K562 (cell line): ENCODE results near the gene CYP17A1. TPM values are rescaled to one million over a fixed set of nuclear protein-coding genes. Genes with fewer than 3 reads are reported as not detected.

ENCODE experiments used
- CEBPB ChIP-seq: fragments of 450-650 bp; IDR thresholded peaks from 2 replicates; pipeline ENCODE4 v1.6.1; 2016; ENCODE audit warnings: missing genetic modification characterization, missing compliant biosample characterization
- GABPB1 ChIP-seq: sonication (generic); formaldehyde crosslinking; IDR thresholded peaks from 2 replicates; pipeline ENCODE4 v1.8.0; 2022; ENCODE audit warnings: mild to moderate bottlenecking, missing genetic modification reagents
- HMGN3 ChIP-seq: IDR thresholded peaks from 2 replicates; pipeline ENCODE4 v1.6.1; 2011; ENCODE audit warnings: borderline replicate concordance, low read depth, mild to moderate bottlenecking, mixed read lengths, low read length; ENCODE audit not compliant: insufficient read length; ENCODE audit errors: extremely low read depth
- KAT8 ChIP-seq: fragments of 450-650 bp; IDR thresholded peaks from 2 replicates; pipeline ENCODE4 v1.6.1; 2016; ENCODE audit warnings: low read depth, mild to moderate bottlenecking
- MCM7 ChIP-seq, 2 experiments: fragments of 450-650 bp; IDR thresholded peaks; 2 replicates each; pipeline ENCODE4 v1.6.1; 2016 to 2018
- MYBL2 ChIP-seq, 2 experiments: fragments of 450-650 bp in 1 of 2; sonication (generic) in 1 of 2; formaldehyde crosslinking in 1 of 2; IDR thresholded peaks; 2 replicates each; pipeline versions ENCODE4 v1.6.1 to v1.8.1; 2017 to 2022; ENCODE audit warnings: borderline replicate concordance in 1 of 2, inconsistent platforms in 1 of 2, low read depth in 1 of 2, mild to moderate bottlenecking in 1 of 2, missing genetic modification reagents in 1 of 2, moderate library complexity in 1 of 2
- NBN ChIP-seq: fragments of 450-650 bp; IDR thresholded peaks from 2 replicates; pipeline ENCODE4 v1.6.1; 2016; ENCODE audit warnings: low read depth, mild to moderate bottlenecking
- NELFE ChIP-seq: IDR thresholded peaks from 2 replicates; pipeline ENCODE4 v1.6.1; 2011; ENCODE audit warnings: mild to moderate bottlenecking; ENCODE audit not compliant: insufficient read depth, insufficient read length
- OTX1 ChIP-seq: fragments of 450-650 bp; formaldehyde crosslinking; IDR thresholded peaks from 2 replicates; pipeline ENCODE4 v1.4.0; 2022; ENCODE audit warnings: mild to moderate bottlenecking
- polyA plus RNA-seq, 8 experiments: library from polyadenylated mRNA; depleted of rRNA in 4 of 8; stranded (reverse) in 5 of 8; unstranded in 3 of 8; fragments of >200 nt; fragmentation: Nextera tagmentation in 2 of 8; fragmentation: Illumina TruSeq in 1 of 8; extraction: Ambion mirVana in 2 of 8; extraction: Trizol in 1 of 8; gene quantifications; 2 replicates each; pipeline versions ENCODE4 v1.2.1 to v1.2.3, GENCODE V29; 2011 to 2014; ENCODE audit warnings: inconsistent platforms in 1 of 8, missing spikeins in 1 of 8
- total RNA-seq, 7 experiments: library from RNA; depleted of rRNA in 6 of 7; stranded (reverse); fragments of >200 nt in 6 of 7; fragmentation: Illumina TruSeq in 2 of 7; extraction: Trizol in 2 of 7; gene quantifications; 2 replicates each; pipeline versions ENCODE4 v1.2.1 to v1.2.3, GENCODE V29; 2011 to 2021; ENCODE audit warnings: low replicate concordance in 1 of 7
- TF ChIP-seq, protein P1 (sequence below): fragments of 450-650 bp; formaldehyde crosslinking; IDR thresholded peaks from 2 replicates; pipeline ENCODE4 v1.4.0; 2020; ENCODE audit warnings: mild to moderate bottlenecking, mixed read lengths
- TF ChIP-seq, protein P2 (sequence below): fragments of 250-450 bp; sonication (Bioruptor Pico); IDR thresholded peaks from 2 replicates; pipeline ENCODE4 v1.8.0; 2021; ENCODE audit warnings: borderline replicate concordance, mild to moderate bottlenecking, moderate library complexity; ENCODE audit not compliant: poor library complexity, severe bottlenecking

The CYP17A1 gene
- total and polyA plus RNA-seq, 9 of the 15 experiments (the other 6 are each of a cell fraction or from before 2014, with no cell fraction given) = 2.3 TPM; not detected in 8

DNA sequence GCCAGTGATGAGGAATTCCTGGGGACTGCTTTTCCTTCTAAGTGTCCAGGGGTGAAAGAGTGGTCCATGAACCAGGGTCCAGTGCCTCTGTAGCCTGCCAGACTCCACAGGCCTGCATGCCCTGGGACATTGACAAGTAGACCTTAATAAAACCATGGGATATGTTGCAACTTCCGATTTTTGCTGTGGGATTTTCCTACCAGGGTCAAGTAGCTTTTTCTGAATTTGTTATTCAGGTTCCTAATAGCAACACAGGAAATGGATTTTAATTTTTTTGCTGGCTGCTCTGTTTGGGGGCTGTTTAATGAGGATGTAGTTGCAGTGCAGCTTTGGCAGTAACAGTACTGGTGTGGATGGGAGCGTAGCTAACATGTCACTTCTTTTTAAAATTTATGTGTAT is 51.4 kb downstream of the CYP17A1 start (continued):
- TF ChIP-seq, protein P1, sequence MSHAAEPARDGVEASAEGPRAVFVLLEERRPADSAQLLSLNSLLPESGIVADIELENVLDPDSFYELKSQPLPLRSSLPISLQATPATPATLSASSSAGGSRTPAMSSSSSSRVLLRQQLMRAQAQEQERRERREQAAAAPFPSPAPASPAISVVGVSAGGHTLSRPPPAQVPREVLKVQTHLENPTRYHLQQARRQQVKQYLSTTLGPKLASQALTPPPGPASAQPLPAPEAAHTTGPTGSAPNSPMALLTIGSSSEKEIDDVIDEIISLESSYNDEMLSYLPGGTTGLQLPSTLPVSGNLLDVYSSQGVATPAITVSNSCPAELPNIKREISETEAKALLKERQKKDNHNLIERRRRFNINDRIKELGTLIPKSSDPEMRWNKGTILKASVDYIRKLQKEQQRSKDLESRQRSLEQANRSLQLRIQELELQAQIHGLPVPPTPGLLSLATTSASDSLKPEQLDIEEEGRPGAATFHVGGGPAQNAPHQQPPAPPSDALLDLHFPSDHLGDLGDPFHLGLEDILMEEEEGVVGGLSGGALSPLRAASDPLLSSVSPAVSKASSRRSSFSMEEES (CRISPR knock-in tag) = no peak
- TF ChIP-seq MCM7 (IDR thresholded peaks at IDR 0.05) (no peak), CEBPB (tag) (no peak), KAT8 (no peak), HMGN3 (no peak), NBN (no peak), OTX1 (CRISPR knock-in tag) (no peak), GABPB1 (CRISPR knock-in tag) (no peak), NELFE (no peak), MYBL2 (IDR thresholded peaks at IDR 0.05; ENCODE audit: low read depth) (no peak), MYBL2 (CRISPR knock-in tag; IDR thresholded peaks at IDR 0.05; ENCODE audit: borderline replicate concordance) (no peak)
- TF ChIP-seq, protein P2, sequence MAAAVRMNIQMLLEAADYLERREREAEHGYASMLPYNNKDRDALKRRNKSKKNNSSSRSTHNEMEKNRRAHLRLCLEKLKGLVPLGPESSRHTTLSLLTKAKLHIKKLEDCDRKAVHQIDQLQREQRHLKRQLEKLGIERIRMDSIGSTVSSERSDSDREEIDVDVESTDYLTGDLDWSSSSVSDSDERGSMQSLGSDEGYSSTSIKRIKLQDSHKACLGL (CRISPR knock-in tag) = no peak
